OCI-LY3 (cell line): ENCODE results near the gene HLA-DQA1.

Experiments
- CTCF ChIP-seq: fragments of 200-600, 300-600 bp; sonication (generic); IDR thresholded peaks from 2 replicates; pipeline ENCODE4 v1.5.1; 2014; ENCODE audit warnings: antibody characterized with exemption, low read length, low read depth
- EZH2phosphoT487 ChIP-seq: fragments of 200-600 bp; shearing (Covaris generic); IDR thresholded peaks from 2 replicates; pipeline ENCODE4 v1.6.1; 2018; ENCODE audit warnings: antibody characterized with exemption, mixed run types, low read depth

DNA sequence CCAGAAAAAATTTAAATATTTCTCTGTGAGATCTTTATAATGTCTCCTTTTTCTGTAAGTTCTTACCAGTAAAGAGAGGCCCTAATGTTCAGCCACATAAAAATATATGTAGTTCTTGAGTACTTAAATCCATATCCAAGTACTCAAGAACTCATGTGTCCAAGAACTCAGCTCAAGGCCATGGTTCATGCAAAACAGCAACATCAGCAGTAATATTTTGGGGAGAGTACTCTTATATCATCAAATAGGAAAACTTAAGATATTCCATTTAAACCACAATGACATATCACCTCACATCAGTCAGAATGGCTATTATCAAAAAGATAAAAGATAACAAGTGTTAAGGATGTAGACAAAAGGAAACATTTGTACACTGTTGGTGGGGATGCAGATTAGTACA, 32.7 kb downstream of the HLA-DQA1 start:
- TF ChIP-seq CTCF (no peak), EZH2phosphoT487 (no peak)
